HEK293 (cell line): ENCODE results near the gene TST.

Experiments used
- CTCF ChIP-seq: fragments of 450-650 bp; formaldehyde crosslinking; IDR thresholded peaks from 2 replicates; pipeline ENCODE4 v1.5.1; 2016; ENCODE audit warnings: missing biosample characterization, missing genetic modification characterization
- KLF10 ChIP-seq: fragments of 450-650 bp; IDR thresholded peaks from 2 replicates; pipeline ENCODE4 v1.5.1; 2018; ENCODE audit warnings: missing biosample characterization, mild to moderate bottlenecking, missing genetic modification characterization
- PBX3 ChIP-seq: sonication (generic); formaldehyde crosslinking; IDR thresholded peaks from 2 replicates; pipeline ENCODE4 v1.8.1; 2022; ENCODE audit warnings: mild to moderate bottlenecking, moderate library complexity, missing genetic modification reagents
- SCRT2 ChIP-seq: fragments of 450-650 bp; formaldehyde crosslinking; IDR thresholded peaks from 2 replicates; pipeline ENCODE4 v1.5.1; 2016; ENCODE audit warnings: missing biosample characterization, missing genetic modification characterization
- SP7 ChIP-seq: fragments of 450-650 bp; formaldehyde crosslinking; IDR thresholded peaks from 2 replicates; pipeline ENCODE4 v1.5.1; 2016; ENCODE audit warnings: missing biosample characterization, missing genetic modification characterization
- WT1 ChIP-seq: fragments of 450-650 bp; formaldehyde crosslinking; IDR thresholded peaks from 2 replicates; pipeline ENCODE4 v1.5.1; 2016; ENCODE audit warnings: missing biosample characterization, missing genetic modification characterization
- YY1 ChIP-seq: fragments of 450-650 bp; formaldehyde crosslinking; IDR thresholded peaks from 2 replicates; pipeline ENCODE4 v1.5.1; 2018; ENCODE audit warnings: missing biosample characterization, missing genetic modification characterization
- YY2 ChIP-seq: fragments of 450-650 bp; formaldehyde crosslinking; IDR thresholded peaks from 2 replicates; pipeline ENCODE4 v1.5.1; 2016; ENCODE audit warnings: missing biosample characterization, missing genetic modification characterization
- ZBTB20 ChIP-seq: fragments of 450-650 bp; formaldehyde crosslinking; IDR thresholded peaks from 2 replicates; pipeline ENCODE4 v1.5.1; 2016; ENCODE audit warnings: missing biosample characterization, missing genetic modification characterization
- ZBTB48 ChIP-seq: fragments of 450-650 bp; formaldehyde crosslinking; IDR thresholded peaks from 2 replicates; pipeline ENCODE4 v1.5.1; 2016; ENCODE audit warnings: missing biosample characterization, missing genetic modification characterization
- ZBTB8A ChIP-seq: fragments of 450-650 bp; formaldehyde crosslinking; IDR thresholded peaks from 2 replicates; pipeline ENCODE4 v1.5.1; 2016; ENCODE audit warnings: missing biosample characterization, missing genetic modification characterization
- ZFHX2 ChIP-seq: fragments of 450-650 bp; formaldehyde crosslinking; conservative IDR thresholded peaks from 2 replicates; pipeline ENCODE4 v1.5.1; 2016; ENCODE audit warnings: missing biosample characterization, missing genetic modification characterization
- ZNF114 ChIP-seq: fragments of 450-650 bp; formaldehyde crosslinking; IDR thresholded peaks from 2 replicates; pipeline ENCODE4 v1.5.0; 2017; ENCODE audit warnings: missing biosample characterization, missing genetic modification characterization
- ZNF366 ChIP-seq: fragments of 450-650 bp; formaldehyde crosslinking; conservative IDR thresholded peaks from 2 replicates; pipeline ENCODE4 v1.5.1; 2016; ENCODE audit warnings: missing biosample characterization, missing genetic modification characterization
- ZNF391 ChIP-seq: fragments of 450-650 bp; formaldehyde crosslinking; IDR thresholded peaks from 2 replicates; pipeline ENCODE4 v1.5.1; 2016; ENCODE audit warnings: low read depth, missing biosample characterization, missing genetic modification characterization, borderline replicate concordance
- ZNF585B ChIP-seq: fragments of 450-650 bp; formaldehyde crosslinking; IDR thresholded peaks from 2 replicates; pipeline ENCODE4 v1.5.1; 2016; ENCODE audit warnings: missing biosample characterization, missing genetic modification characterization
- ZNF610 ChIP-seq: fragments of 450-650 bp; formaldehyde crosslinking; IDR thresholded peaks from 2 replicates; pipeline ENCODE4 v1.5.1; 2016; ENCODE audit warnings: missing biosample characterization, missing genetic modification characterization, borderline replicate concordance
- ZNF639 ChIP-seq: fragments of 450-650 bp; formaldehyde crosslinking; IDR thresholded peaks from 2 replicates; pipeline ENCODE4 v1.5.1; 2016; ENCODE audit warnings: missing biosample characterization, missing genetic modification characterization
- ZNF660 ChIP-seq: fragments of 450-650 bp; IDR thresholded peaks from 2 replicates; pipeline ENCODE4 v1.5.1; 2018; ENCODE audit warnings: missing biosample characterization, mild to moderate bottlenecking, missing genetic modification characterization
- ZNF670 ChIP-seq: fragments of 450-650 bp; formaldehyde crosslinking; IDR thresholded peaks from 2 replicates; pipeline ENCODE4 v1.5.1; 2016; ENCODE audit warnings: missing biosample characterization, missing genetic modification characterization, low read depth
- ZXDB ChIP-seq: fragments of 450-650 bp; formaldehyde crosslinking; IDR thresholded peaks from 2 replicates; pipeline ENCODE4 v1.5.1; 2016; ENCODE audit warnings: missing biosample characterization, missing genetic modification characterization
- TF ChIP-seq, protein P1 (sequence below): fragments of 450-650 bp; formaldehyde crosslinking; conservative IDR thresholded peaks from 2 replicates; pipeline ENCODE4 v1.5.1; 2016; ENCODE audit warnings: low read depth, missing biosample characterization, missing genetic modification characterization
- TF ChIP-seq, protein P2 (sequence below): fragments of 450-650 bp; formaldehyde crosslinking; IDR thresholded peaks from 2 replicates; pipeline ENCODE4 v1.5.1; 2016; ENCODE audit warnings: missing biosample characterization, missing genetic modification characterization
- TF ChIP-seq, protein P3 (sequence below): fragments of 450-650 bp; formaldehyde crosslinking; IDR thresholded peaks from 2 replicates; pipeline ENCODE4 v1.5.1; 2016; ENCODE audit warnings: missing biosample characterization, missing genetic modification characterization

TST gene

GRCh38 chr22:37019309-37020191, at the start of gene TST, which contains the start of gene MPST (continued):
- TF ChIP-seq CTCF (tag by site-specific recombination) (peak; percentile 86), ZXDB (peak; percentile 52; the same call in 1 of the 2 replicates), ZNF660 (tag by site-specific recombination) (0 out of 2 replicates have a peak, but pooled peaks have one; percentile 16), KLF10 (tag by site-specific recombination) (peak; percentile 66; the same call in 1 of the 2 replicates), SP7 (tag by site-specific recombination) (peak; percentile 57), ZNF670 (no peak), ZFHX2 (tag by site-specific recombination) (peak; percentile 24; the same call in 1 of the 2 replicates), ZNF366 (tag by site-specific recombination) (no peak), ZNF585B (tag by site-specific recombination) (no peak), ZNF114 (tag by site-specific recombination) (no peak), ZBTB48 (0 out of 2 replicates have a peak, but pooled peaks have one; percentile 41), ZBTB20 (tag by site-specific recombination) (peak; percentile 83), YY2 (tag by site-specific recombination) (peak; percentile 68), ZBTB8A (tag by site-specific recombination) (peak; percentile 33), ZNF639 (no peak), WT1 (tag by site-specific recombination) (0 out of 2 replicates have a peak, but pooled peaks have one; percentile 16), ZNF391 (tag by site-specific recombination) (0 out of 2 replicates have a peak, but pooled peaks have one; percentile 25), PBX3 (peak; percentile 24; the same call in 1 of the 2 replicates), ZNF610 (tag by site-specific recombination) (0 out of 2 replicates have a peak, but pooled peaks have one; percentile 14), SCRT2 (tag by site-specific recombination) (no peak), YY1 (peak; percentile 63; the same call in 1 of the 2 replicates)
- TF ChIP-seq, protein P1, sequence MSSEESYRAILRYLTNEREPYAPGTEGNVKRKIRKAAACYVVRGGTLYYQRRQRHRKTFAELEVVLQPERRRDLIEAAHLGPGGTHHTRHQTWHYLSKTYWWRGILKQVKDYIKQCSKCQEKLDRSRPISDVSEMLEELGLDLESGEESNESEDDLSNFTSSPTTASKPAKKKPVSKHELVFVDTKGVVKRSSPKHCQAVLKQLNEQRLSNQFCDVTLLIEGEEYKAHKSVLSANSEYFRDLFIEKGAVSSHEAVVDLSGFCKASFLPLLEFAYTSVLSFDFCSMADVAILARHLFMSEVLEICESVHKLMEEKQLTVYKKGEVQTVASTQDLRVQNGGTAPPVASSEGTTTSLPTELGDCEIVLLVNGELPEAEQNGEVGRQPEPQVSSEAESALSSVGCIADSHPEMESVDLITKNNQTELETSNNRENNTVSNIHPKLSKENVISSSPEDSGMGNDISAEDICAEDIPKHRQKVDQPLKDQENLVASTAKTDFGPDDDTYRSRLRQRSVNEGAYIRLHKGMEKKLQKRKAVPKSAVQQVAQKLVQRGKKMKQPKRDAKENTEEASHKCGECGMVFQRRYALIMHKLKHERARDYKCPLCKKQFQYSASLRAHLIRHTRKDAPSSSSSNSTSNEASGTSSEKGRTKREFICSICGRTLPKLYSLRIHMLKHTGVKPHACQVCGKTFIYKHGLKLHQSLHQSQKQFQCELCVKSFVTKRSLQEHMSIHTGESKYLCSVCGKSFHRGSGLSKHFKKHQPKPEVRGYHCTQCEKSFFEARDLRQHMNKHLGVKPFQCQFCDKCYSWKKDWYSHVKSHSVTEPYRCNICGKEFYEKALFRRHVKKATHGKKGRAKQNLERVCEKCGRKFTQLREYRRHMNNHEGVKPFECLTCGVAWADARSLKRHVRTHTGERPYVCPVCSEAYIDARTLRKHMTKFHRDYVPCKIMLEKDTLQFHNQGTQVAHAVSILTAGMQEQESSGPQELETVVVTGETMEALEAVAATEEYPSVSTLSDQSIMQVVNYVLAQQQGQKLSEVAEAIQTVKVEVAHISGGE (tag by site-specific recombination) = peak; percentile 50; the same call in 1 of the 2 replicates
- TF ChIP-seq, protein P2, sequence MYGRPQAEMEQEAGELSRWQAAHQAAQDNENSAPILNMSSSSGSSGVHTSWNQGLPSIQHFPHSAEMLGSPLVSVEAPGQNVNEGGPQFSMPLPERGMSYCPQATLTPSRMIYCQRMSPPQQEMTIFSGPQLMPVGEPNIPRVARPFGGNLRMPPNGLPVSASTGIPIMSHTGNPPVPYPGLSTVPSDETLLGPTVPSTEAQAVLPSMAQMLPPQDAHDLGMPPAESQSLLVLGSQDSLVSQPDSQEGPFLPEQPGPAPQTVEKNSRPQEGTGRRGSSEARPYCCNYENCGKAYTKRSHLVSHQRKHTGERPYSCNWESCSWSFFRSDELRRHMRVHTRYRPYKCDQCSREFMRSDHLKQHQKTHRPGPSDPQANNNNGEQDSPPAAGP (tag by site-specific recombination) = peak; percentile 79
- TF ChIP-seq, protein P3, sequence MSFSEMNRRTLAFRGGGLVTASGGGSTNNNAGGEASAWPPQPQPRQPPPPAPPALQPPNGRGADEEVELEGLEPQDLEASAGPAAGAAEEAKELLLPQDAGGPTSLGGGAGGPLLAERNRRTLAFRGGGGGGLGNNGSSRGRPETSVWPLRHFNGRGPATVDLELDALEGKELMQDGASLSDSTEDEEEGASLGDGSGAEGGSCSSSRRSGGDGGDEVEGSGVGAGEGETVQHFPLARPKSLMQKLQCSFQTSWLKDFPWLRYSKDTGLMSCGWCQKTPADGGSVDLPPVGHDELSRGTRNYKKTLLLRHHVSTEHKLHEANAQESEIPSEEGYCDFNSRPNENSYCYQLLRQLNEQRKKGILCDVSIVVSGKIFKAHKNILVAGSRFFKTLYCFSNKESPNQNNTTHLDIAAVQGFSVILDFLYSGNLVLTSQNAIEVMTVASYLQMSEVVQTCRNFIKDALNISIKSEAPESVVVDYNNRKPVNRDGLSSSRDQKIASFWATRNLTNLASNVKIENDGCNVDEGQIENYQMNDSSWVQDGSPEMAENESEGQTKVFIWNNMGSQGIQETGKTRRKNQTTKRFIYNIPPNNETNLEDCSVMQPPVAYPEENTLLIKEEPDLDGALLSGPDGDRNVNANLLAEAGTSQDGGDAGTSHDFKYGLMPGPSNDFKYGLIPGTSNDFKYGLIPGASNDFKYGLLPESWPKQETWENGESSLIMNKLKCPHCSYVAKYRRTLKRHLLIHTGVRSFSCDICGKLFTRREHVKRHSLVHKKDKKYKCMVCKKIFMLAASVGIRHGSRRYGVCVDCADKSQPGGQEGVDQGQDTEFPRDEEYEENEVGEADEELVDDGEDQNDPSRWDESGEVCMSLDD (tag by site-specific recombination) = peak; percentile 89
